ENCODE measurements around the gene NANS.

GRCh38 chr9:98010445-98010844, 46.1 kb upstream of the NANS start:
- TF ChIP-seq EZH2 (IDR thresholded peaks at IDR 0.05; ENCODE audit: insufficient read depth, low read length) = no peak
- no peak for TF ChIP-seq CTCF (IDR thresholded peaks at IDR 0.05; ENCODE audit: insufficient read depth, low read depth, low read length)
